Measurements from ENCODE around the gene CXCR6.

CXCR6 gene

GRCh38 chr3:45969116-45969515 is 25.9 kb downstream of the CXCR6 start:
- DNase-seq (ENCODE audit: low read depth): no peak

GRCh38 chr3:45969953-45970352 is 26.7 kb downstream of the CXCR6 start:
- no peak for DNase-seq (ENCODE audit: low read depth)

DNA sequence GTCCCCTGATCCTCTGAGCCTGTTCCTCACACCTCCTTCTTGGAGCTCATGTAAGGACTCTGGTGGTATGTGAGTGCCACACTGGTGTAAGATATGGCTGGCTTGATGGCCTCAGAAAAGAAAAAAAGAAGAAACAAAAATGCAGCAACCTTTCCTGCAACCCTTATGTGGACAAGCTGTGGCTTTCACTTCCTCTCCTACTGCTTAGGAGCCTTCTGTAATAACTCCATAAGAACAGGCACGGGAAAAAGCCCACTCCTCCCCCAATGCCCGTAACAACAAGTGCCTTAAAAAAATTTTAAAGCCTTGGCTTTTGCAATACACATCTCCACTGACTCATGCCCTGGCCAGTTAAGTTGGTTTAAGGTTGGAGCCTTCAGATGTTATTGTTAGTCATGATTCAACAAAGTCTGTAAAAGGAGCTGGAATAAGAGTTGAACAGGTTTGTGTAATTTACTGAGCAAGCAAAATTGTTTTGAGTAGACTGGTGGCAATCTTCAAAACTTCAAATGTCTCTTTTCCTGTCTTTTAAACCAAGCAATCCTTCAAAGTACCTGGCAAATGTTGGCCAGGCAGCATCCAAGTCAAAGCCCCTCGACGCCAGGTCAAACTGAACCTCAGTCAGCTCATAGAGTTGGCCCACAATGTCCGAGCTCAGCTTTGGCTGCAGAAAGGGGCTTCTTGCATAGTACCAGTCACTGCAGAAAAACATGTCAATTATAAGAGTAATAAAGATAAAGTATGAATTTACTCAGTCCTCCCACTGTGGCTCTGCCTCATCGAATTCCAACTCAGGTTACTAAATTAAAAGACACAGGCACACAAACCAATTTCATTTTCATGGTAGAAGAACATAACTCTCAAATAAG is 29.5 kb downstream of the CXCR6 start:
- DNase-seq (ENCODE audit: low read depth): peak; percentile 83

- no peak for DNase-seq (ENCODE audit: low read depth)
These were observed 31.4 kb downstream of the CXCR6 start for GRCh38 chr3:45974686-45975085.

GRCh38 chr3:45975686-45976085 is 32.4 kb downstream of the CXCR6 start:
- no peak for DNase-seq (ENCODE audit: low read depth)

GRCh38 chr3:45976191-45977091 is 33.2 kb downstream of the CXCR6 start:
- no peak for DNase-seq (ENCODE audit: low read depth)

GRCh38 chr3:45978006-45978761 is 34.9 kb downstream of the CXCR6 start:
- no peak for DNase-seq (ENCODE audit: low read depth)

DNA sequence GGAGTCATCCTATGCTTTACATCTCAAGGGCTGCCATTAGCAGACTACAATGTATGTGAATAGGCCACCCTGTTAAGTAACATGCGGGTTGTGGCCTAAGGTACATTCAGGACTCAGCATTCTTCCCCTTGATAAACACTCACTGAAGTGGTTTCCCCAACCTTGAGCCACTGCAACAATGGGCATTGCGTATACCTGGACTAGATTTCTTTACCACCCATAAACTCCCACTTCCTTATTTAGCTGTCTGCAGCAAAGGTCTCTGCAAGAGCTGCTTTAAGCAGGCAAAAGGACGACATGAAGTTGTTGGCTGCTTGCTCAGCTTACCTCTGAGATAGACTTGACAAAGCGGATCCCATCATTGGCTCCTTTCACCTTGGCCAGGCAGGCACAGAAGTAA is 36.1 kb downstream of the CXCR6 start:
- DNase-seq (ENCODE audit: low read depth): no peak

GRCh38 chr3:45980229-45980813 is 37.1 kb downstream of the CXCR6 start:
- DNase-seq (ENCODE audit: low read depth): no peak

DNA sequence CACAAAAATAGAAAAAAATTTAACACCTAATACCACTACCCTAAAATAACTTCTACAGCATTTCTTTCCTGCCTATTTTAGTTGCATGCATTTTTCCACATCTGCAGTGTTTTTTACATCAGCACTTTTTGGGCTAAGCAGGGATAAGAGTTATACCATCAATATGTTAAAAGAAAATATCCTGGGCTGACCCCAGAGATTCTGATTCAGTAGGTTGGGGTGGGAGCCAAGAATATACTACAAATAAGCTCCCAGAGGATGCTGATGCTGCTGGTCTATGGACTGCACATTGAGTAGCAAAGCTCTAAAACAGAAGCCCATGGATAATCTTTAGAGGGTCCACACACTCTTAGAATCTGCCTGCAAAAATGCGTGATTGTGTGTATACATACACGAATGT is 37.6 kb downstream of the CXCR6 start:
- DNase-seq (ENCODE audit: low read depth): no peak

DNA sequence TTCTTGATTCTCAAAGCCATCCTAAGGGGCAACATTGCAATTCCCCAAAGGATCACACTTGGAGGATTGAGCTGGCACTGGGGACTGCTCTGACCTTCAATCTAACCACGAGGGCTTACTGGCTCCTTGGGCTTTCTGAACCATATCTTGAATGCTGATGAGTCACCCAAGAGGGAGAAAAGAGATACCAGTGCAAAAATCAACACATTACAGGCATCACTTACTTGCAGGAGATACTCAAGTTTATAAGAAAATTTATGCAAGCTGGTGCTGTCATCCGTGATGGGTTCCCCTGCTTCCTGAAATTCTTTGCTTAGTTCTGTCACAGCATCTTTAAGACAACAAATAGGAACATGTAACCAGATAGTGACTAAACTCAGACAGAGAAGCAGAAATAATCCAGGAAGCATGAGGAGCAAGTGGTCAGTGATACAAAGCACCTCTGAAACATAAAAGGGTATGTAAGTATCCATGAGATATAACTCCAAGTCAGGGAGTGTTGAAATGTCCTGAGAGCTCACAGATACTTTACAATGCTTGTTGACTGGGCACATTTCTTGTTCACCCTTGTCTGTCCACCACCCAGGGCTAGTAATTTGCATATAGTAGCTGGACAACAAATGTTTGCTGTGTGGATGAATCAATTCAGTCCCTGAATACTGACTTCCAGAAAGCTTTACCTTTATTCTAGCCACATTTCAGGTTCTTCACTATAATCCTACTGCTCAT is 38.2 kb downstream of the CXCR6 start:
- DNase-seq (ENCODE audit: low read depth): peak; percentile 22

- DNase-seq (ENCODE audit: low read depth): no peak
These were observed 40.5 kb downstream of the CXCR6 start for GRCh38 chr3:45983770-45984169.

DNA sequence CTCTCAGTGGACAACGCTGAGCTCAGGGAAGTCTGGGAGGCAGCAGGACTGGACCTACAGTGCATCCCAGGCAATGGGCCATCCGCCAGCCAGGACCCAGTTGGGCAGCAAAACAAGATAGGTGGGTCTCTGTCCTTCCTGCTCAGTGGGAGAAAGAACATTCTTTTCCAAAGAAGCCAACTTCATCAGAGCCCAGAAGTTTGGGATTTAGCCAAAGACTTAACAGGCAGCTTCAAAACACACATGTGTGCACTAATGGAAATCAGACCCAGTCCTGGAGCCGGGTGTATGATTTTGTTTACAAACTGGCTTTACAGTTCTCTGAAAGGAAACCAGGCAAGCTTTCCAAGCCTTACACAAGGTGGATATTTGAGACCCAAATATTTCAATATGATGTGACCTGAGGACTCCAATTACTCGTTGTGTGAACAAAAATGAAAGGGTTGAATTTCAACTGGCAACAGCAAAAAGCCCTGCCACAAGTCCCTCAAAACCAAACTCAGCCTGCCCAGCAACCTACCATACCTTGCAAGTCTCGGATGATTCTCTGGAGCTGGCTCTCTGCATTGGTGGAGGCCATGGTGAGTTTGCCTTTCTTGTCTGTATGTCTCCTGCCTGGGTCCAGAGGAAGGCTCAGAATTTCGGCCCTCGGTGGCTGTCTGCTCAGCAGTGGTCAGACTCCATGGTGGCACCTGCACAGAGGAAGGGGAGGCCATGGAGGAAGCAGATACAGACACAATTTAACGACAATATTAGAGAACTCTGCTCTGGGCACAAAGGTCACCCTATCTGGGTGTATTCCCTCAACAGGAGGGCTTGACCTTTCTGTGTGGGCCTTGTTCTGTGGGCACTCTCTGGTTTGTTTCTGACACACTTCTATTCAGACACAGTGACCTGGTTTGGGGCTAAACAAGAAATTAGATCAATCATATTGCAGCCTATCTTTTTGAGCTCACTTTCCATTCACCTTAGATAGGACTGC is 41.4 kb downstream of the CXCR6 start:
- DNase-seq (ENCODE audit: low read depth): no peak

GRCh38 chr3:45985532-45986302 is 42.5 kb downstream of the CXCR6 start:
- DNase-seq (ENCODE audit: low read depth): no peak

DNA sequence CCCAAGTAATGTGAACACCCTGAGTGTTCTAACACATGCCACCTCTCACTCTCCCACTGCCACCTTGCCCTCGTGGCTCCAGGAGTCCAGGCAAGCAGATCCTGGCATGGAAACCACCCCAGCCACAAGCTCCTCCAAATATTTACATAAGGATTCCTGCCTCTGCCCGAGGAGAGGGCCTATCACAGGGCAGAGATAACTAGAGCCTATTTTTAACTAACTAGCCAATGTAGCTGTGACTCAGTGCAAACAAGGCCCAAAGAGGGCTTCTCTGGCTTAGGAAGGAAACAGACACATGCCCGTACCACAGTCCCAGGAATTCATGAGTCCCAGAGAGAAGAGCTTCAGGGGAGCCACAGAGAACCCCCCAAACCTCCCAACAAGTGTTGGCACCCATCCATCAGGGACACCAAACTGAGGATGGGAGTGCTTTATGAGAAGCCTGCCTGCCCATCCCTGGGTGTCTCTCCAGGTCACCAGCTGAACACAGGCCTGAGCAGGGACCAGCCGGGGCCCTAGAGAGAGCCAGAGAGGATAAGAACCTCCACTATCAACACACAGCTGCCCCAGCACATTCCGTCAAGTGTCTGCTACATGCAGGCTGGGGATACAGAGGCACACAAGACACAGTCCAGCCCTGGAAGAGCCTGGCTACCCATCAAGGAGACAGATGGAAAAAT is 43.2 kb downstream of the CXCR6 start:
- no peak for DNase-seq (ENCODE audit: low read depth)

GRCh38 chr3:45987368-45988291 is 44.4 kb downstream of the CXCR6 start:
- no peak for DNase-seq (ENCODE audit: low read depth)

DNA sequence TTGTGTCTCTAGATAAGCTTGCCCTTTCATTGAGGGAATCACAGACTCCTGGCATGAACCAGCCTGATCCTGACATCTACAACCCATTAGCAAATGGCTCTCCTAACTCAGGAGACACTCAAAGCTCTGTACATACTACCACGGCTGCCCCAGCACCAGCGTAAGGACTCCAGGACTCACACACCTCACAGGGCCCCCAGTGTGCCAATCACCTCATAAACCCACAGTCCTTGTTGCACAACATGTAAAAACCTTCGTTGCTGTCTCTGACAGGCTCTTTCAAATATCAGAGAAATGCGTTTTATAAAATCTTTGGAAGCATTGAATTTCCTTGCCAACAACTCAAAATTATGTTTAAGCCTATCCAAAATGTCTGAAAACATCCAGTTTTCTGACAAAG is 45.1 kb downstream of the CXCR6 start:
- DNase-seq (ENCODE audit: low read depth): no peak

GRCh38 chr3:45988804-45989203 is 45.5 kb downstream of the CXCR6 start:
- no peak for DNase-seq (ENCODE audit: low read depth)

Data from non-pigmented ciliary epithelial cell (primary cell).